CD4-positive, alpha-beta T cell treated with Interleukin-17A for 1 hour (primary cell): ENCODE measurements around the gene SAMD3.
"Not testable (repeated sequence)": the region's sequence is repeated elsewhere in the genome, so short reads cannot be mapped to it uniquely, and the experiment has no call there.

Experiments
- DNase-seq: peaks from one replicate; pipeline ENCODE4 v3.0.0-alpha.2; 2020

SAMD3 gene

GRCh38 chr6:130222775-130223174, at the start of gene SAMD3:
Gene SAMD3 (minus strand): TSS chr6:130222951. CDS start chr6:130215273, 7,678 bp downstream.
- DNase-seq = peak; percentile 47

GRCh38 chr6:130269969-130270635, 47.4 kb upstream of the SAMD3 start:
- DNase-seq = no peak

- DNase-seq = not testable (repeated sequence)
These were observed 42.8 kb upstream of the SAMD3 start for GRCh38 chr6:130265553-130265952.

GRCh38 chr6:130262008-130262407, 39.3 kb upstream of the SAMD3 start:
- DNase-seq = no peak

- not testable (repeated sequence) for DNase-seq
These were observed 38.8 kb upstream of the SAMD3 start for GRCh38 chr6:130261558-130261957.

GRCh38 chr6:130260614-130261241, 38.0 kb upstream of the SAMD3 start:
- peak; percentile 50 for DNase-seq

- DNase-seq = peak; percentile 25
These were observed 37.3 kb upstream of the SAMD3 start for GRCh38 chr6:130260050-130260462.

- no peak for DNase-seq
These were observed 36.8 kb upstream of the SAMD3 start for GRCh38 chr6:130259557-130259956.

GRCh38 chr6:130259140-130259539, 36.4 kb upstream of the SAMD3 start:
- no peak for DNase-seq

GRCh38 chr6:130252527-130253237, 29.9 kb upstream of the SAMD3 start:
- no peak for DNase-seq

GRCh38 chr6:130245267-130245666, 22.5 kb upstream of the SAMD3 start:
- DNase-seq = no peak

GRCh38 chr6:130244728-130245127, 22.0 kb upstream of the SAMD3 start:
- no peak for DNase-seq

GRCh38 chr6:130240232-130240631, 17.5 kb upstream of the SAMD3 start:
- no peak for DNase-seq

GRCh38 chr6:130239755-130240154, 17.0 kb upstream of the SAMD3 start:
- no peak for DNase-seq

GRCh38 chr6:130233330-130233729, 10.6 kb upstream of the SAMD3 start:
- no peak for DNase-seq

GRCh38 chr6:130230531-130230930, 7.8 kb upstream of the SAMD3 start:
- not testable (repeated sequence) for DNase-seq

- DNase-seq = peak; percentile 22
These were observed 6.9 kb upstream of the SAMD3 start for GRCh38 chr6:130229645-130230044.

GRCh38 chr6:130223508-130223907, 757 bp upstream of the SAMD3 start:
- peak; percentile 82 for DNase-seq

GRCh38 chr6:130218134-130218533, 4.6 kb downstream of the SAMD3 start:
- DNase-seq = no peak

- DNase-seq = peak; percentile 48
These were observed 6.1 kb downstream of the SAMD3 start for GRCh38 chr6:130216620-130217019.

- DNase-seq = peak; percentile 82
These were observed 7.2 kb downstream of the SAMD3 start for GRCh38 chr6:130215526-130215925.

GRCh38 chr6:130212215-130212874, 10.4 kb downstream of the SAMD3 start:
- DNase-seq = no peak

- no peak for DNase-seq
These were observed 11.1 kb downstream of the SAMD3 start for GRCh38 chr6:130211691-130212090.
